Measurements from ENCODE around the gene FCMR. TPM values are rescaled to one million over a fixed set of nuclear protein-coding genes. Genes with fewer than 3 reads are reported as not detected.

Gene FCMR
- total and polyA plus RNA-seq, 2 donors (not counting 1 experiment from before 2014, with no cell fraction given), result 711 to 931 TPM

GRCh38 chr1:206883876-206884275 is 37.9 kb downstream of the FCMR start:
- no peak for TF ChIP-seq CTCF (IDR thresholded peaks at IDR 0.05)
- TF ChIP-seq EZH2 (IDR thresholded peaks at IDR 0.05; ENCODE audit: borderline replicate concordance, insufficient read depth, low read depth, low read length, poor library complexity, severe bottlenecking), result no peak
- no peak overlapping the region for H3K4me2 ChIP-seq (replicated peaks; ENCODE audit: low read depth, low read length, poor library complexity, severe bottlenecking)
- H4K20me1 ChIP-seq (ENCODE audit: control insufficient read depth, insufficient read depth, low read length, poor library complexity, severe bottlenecking), result no peaks in the 10 kb centered on the region
- no peak overlapping the region for H3K4me3 ChIP-seq (ENCODE audit: control extremely low read depth in 1 of 5, extremely low read depth in 1 of 5, insufficient read depth in 1 of 5, low read depth in 2 of 5, low read length in 4 of 5)
- ATAC-seq (ENCODE audit: low read depth), result no peak
- intact Hi-C loops (cut with micrococcal nuclease), result no loop called here
- ChIA-PET POLR2A (no interaction called here), CTCF (interaction anchor here (0.7 to 1.7 kb wide), 12 partner anchors 9 to 157 kb away, joined by 3 to 6 read pairs (median 3); no protein-coding TSS in a partner anchor)
- no peak overlapping the region for H3K9ac ChIP-seq (ENCODE audit: low read length)
- peaks cover 0 to 1% of the 10 kb centered on the region in 2 experiments for H3K36me3 ChIP-seq (replicated peaks in 1 of 2; ENCODE audit: control extremely low read depth in 1 of 2, control insufficient read depth in 1 of 2, extremely low read depth in 1 of 2, insufficient read depth in 2 of 2, low read length in 1 of 2)
- Mint-ChIP-seq H3K27ac (no peak overlapping the region), H3K4me1 (no peaks in the 10 kb centered on the region), H3K4me3 (no peak overlapping the region), H3K27me3 (no peaks in the 10 kb centered on the region), H3K9me3 (ENCODE audit: insufficient read depth) (no peaks in the 10 kb centered on the region)
- WGBS (ENCODE audit: insufficient coverage), result 100% methylated on average over 1 of the region's 2 CpGs
- H3K4me1 ChIP-seq (ENCODE audit: control insufficient read depth in 2 of 2, insufficient read depth in 2 of 2, low read length in 2 of 2), result no peaks in the 10 kb centered on the region
- H3K27ac ChIP-seq (ENCODE audit: low read length in 2 of 2), result no peak overlapping the region
- H2AFZ ChIP-seq (ENCODE audit: insufficient read depth, low read depth, low read length, poor library complexity, severe bottlenecking), result no peak overlapping the region
- H3K9me3 ChIP-seq (ENCODE audit: control extremely low read depth in 1 of 3, control insufficient read depth in 2 of 3, insufficient read depth in 1 of 3, low read length in 2 of 3), result no peaks in the 10 kb centered on the region
- DNase-seq, result no peak
- H3K79me2 ChIP-seq (ENCODE audit: control insufficient read depth, insufficient read depth, low read length), result no peaks in the 10 kb centered on the region
- H3K27me3 ChIP-seq (replicated peaks in 1 of 4; ENCODE audit: control extremely low read depth in 1 of 4, control insufficient read depth in 3 of 4, insufficient read depth in 4 of 4, low read length in 3 of 4), result no peaks in the 10 kb centered on the region

- no peaks in the 10 kb centered on the region for H3K4me1 Mint-ChIP-seq
- Histone ChIP-seq H4K20me1 (ENCODE audit: control insufficient read depth, insufficient read depth, low read length, poor library complexity, severe bottlenecking) (no peaks in the 10 kb centered on the region), H3K4me3 (ENCODE audit: control extremely low read depth in 1 of 5, extremely low read depth in 1 of 5, insufficient read depth in 1 of 5, low read depth in 2 of 5, low read length in 4 of 5) (no peak overlapping the region), H3K27ac (ENCODE audit: low read length in 2 of 2) (no peak overlapping the region), H3K27me3 (replicated peaks in 1 of 4; ENCODE audit: control extremely low read depth in 1 of 4, control insufficient read depth in 3 of 4, insufficient read depth in 4 of 4, low read length in 3 of 4) (no peaks in the 10 kb centered on the region), H3K36me3 (replicated peaks in 1 of 2; ENCODE audit: control extremely low read depth in 1 of 2, control insufficient read depth in 1 of 2, extremely low read depth in 1 of 2, insufficient read depth in 2 of 2, low read length in 1 of 2) (peaks cover 0 to 1% of the 10 kb centered on the region in 2 experiments), H3K9me3 (ENCODE audit: control extremely low read depth in 1 of 3, control insufficient read depth in 2 of 3, insufficient read depth in 1 of 3, low read length in 2 of 3) (peaks cover 0 to 6% (median 2%) of the 10 kb centered on the region in 3 donors), H3K9ac (ENCODE audit: low read length) (no peak overlapping the region), H3K79me2 (ENCODE audit: control insufficient read depth, insufficient read depth, low read length) (no peaks in the 10 kb centered on the region), H3K4me1 (ENCODE audit: control insufficient read depth in 2 of 2, insufficient read depth in 2 of 2, low read length in 2 of 2) (no peaks in the 10 kb centered on the region), H2AFZ (ENCODE audit: insufficient read depth, low read depth, low read length, poor library complexity, severe bottlenecking) (no peak overlapping the region), H3K4me2 (replicated peaks; ENCODE audit: low read depth, low read length, poor library complexity, severe bottlenecking) (no peak overlapping the region)
- peaks cover 5% of the 10 kb centered on the region for H3K9me3 Mint-ChIP-seq (ENCODE audit: insufficient read depth)
- H3K4me3 Mint-ChIP-seq, result no peak overlapping the region
- H3K27me3 Mint-ChIP-seq, result no peaks in the 10 kb centered on the region
- no peak for DNase-seq
- CTCF ChIA-PET, result interaction anchor here (0.6 to 1.7 kb wide), 9 partner anchors 10 to 1158 kb away, joined by 3 to 6 read pairs (median 4); no protein-coding TSS in a partner anchor
- POLR2A ChIA-PET, result no interaction called here
- whole genome bisulfite sequencing (ENCODE audit: insufficient coverage), result no CpG with 5 or more reads among the region's 1 CpG
- intact Hi-C loops (cut with micrococcal nuclease), result no loop called here
- no peak overlapping the region for H3K27ac Mint-ChIP-seq
- ATAC-seq (ENCODE audit: low read depth), result no peak
- TF ChIP-seq EZH2 (IDR thresholded peaks at IDR 0.05; ENCODE audit: borderline replicate concordance, insufficient read depth, low read depth, low read length, poor library complexity, severe bottlenecking), result no peak
- TF ChIP-seq CTCF (IDR thresholded peaks at IDR 0.05), result no peak
Measured at GRCh38 chr1:206883160-206883559, 38.6 kb downstream of the FCMR start.

All from B cell (primary cell).